B cell (primary cell): ENCODE measurements around the gene HSD17B12.
"Not testable (repeated sequence)": the region's sequence is repeated elsewhere in the genome, so short reads cannot be mapped to it uniquely, and the experiment has no call there.

ENCODE experiments used
- CTCF ChIP-seq: fragments of 200-600 bp; IDR thresholded peaks from one replicate; pipeline ENCODE4 v1.8.0; 2022; ENCODE audit warnings: antibody characterized with exemption, mild to moderate bottlenecking
- EZH2 ChIP-seq: IDR thresholded peaks from 2 replicates; pipeline ENCODE4 v1.6.1; 2012; ENCODE audit warnings: borderline replicate concordance, low read depth, mild to moderate bottlenecking, moderate library complexity, low read length; ENCODE audit not compliant: insufficient read depth, poor library complexity, severe bottlenecking

GRCh38 chr11:43663018-43663417 is 17.5 kb upstream of the HSD17B12 start:
- not testable (repeated sequence) for TF ChIP-seq CTCF, EZH2
